DMS114 treated with DMSO at 0.1 percent for 48 hours (cell line): ENCODE measurements around the gene SLC38A8.

Source experiments
- DNase-seq: peaks from one replicate; lab custom pipeline; 2025; ENCODE audit not compliant: unreplicated experiment; lab: John Stamatoyannopoulos, UW

Gene SLC38A8

DNA sequence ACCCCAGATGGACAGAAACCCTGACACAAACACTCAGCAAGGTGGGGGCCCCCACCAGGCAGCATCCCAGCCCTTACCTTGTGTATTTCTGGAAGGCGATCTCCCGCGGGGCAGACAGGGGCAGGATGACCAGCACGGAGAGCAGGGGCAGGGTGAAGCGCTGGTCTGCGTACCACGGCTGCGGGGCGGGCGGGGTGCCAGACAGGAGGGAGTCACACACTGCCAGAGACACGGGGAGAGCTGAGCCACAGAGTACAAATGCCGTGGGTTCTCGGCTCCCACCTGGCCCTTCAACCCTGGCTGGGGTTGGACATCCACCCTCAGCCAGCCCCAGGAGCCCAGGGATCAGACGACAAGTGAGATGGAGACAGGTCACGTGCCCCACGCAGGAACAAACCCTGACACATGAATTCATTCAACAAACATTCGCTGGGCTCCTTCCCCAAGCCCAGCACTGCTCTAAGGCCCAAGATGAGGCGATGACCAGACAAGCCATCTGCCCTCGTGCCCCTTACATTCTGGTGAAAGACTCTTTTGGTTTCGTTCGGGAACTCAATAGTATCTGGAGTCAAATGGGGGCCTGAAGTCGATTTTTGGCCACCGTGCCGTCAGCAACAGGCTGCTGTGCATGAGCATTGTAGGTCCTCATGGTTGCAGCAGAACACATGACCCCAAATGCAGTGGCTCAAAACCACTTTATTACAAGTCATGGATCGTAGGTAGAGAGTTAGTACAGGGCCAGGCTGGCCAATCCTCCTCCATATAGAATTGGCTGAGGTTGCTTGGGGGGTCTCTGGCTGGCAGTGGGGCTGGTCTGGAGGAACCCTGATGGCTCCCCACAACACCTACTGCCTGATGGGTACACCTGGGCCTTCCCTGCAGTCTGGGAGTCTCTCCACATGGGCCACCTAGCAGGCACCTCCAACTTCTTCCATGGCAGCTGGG lies 9.1 kb downstream of the SLC38A8 start:
- no peak for DNase-seq

DNA sequence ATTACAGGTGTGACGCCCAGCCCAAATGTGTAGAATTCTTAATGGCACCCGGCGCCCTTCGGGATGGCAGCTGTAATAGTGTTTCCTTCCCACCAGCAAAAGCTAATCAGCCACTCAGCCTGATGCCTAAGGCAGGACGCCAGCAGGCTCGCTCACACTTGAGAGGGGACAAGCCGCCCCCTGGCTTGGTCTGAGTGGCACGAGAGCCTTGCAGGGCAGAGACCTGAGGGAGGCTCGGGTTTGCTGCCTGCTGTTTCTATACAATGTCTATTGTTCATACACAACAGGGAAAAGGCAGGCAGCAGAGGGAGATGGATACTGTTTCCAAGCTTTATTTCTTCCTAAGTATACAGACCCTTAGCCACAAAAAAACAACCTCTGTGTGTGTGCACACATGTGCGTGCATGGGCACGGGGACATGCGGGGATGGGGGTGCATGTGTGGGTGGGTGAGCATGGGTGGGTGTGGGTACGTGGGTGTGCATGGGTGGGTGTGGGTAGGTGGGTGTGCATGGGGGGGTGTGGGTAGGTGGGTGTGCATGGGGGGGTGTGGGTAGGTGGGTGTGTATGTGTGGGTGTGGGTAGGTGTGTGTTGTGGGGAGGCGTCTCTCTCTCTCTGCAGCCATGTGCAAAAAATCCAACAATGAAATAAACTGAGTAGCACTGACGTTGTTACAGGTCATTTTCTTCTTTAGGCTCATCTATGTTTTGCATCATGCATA lies 10.0 kb downstream of the SLC38A8 start:
- DNase-seq, result no peak

DNA sequence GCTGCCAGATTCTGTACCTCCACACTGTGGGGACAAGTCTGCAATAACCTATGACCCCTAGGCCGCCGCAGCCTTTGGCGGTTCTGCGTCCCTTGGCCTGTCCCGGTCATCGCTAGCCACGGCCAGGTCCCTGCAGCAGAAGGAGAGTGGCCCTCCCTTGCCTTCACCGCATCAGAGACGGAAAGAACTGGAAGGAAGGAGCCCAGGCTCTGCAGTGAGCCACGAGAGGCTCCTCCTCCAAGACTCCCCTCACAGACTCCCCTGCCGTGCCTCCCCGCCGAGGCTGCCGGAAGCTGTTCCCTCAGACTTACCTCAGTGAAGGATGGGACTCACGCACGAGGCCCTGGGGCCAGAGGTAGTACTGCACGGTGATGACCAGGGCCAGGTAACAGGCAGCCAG lies 11.0 kb downstream of the SLC38A8 start:
- DNase-seq, result no peak

- no peak for DNase-seq
Measured at GRCh38 chr16:84029297-84030047, 13.1 kb downstream of the SLC38A8 start.

GRCh38 chr16:84027625-84028024 lies 15.0 kb downstream of the SLC38A8 start:
- no peak for DNase-seq

- no peak for DNase-seq
Measured at GRCh38 chr16:84026606-84027005, 16.0 kb downstream of the SLC38A8 start.

DNA sequence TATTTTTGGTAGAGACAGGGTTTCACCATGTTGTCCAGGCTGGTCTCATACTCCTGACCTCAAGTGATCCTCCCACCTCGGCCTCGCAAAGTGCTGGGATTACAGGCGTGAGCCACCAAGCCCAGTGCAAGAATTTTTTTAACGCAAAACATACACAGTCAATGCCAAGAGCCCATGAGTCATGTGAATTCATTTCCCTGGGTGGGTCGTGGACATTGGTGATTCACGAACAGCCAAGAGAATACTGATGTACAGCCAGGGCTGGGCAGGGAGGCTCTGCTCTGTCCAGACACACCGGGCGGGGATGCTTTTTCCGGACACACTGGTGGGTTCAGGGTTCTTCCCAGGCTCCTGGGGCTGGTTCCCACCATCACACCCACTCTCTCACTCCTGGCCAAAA lies 17.7 kb downstream of the SLC38A8 start:
- DNase-seq, result no peak

DNA sequence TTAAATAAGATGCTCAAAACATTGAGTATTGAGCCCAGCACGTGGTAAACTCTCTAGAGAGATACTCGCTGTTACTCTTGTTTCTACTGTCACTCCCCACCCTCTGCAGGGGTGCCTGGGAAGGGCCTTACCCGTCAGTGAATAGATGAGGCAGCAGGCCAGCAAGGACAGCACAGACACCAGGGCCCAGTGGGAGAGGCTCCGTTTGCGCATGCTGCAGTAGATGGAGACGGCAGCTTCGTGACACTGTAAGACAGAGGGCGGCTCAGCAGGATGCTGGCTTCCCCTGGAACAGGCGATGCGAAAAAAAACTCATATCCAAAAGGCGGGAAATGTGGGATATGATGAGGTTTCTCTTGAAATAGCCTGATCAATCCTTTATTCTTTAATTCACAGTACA lies 20.0 kb downstream of the SLC38A8 start:
- no peak for DNase-seq

- DNase-seq, result no peak
Measured at GRCh38 chr16:84021488-84021887, 21.1 kb downstream of the SLC38A8 start.

GRCh38 chr16:84020353-84020752 lies 22.2 kb downstream of the SLC38A8 start:
- DNase-seq, result no peak

GRCh38 chr16:84018710-84019109 lies 23.9 kb downstream of the SLC38A8 start:
- no peak for DNase-seq

DNA sequence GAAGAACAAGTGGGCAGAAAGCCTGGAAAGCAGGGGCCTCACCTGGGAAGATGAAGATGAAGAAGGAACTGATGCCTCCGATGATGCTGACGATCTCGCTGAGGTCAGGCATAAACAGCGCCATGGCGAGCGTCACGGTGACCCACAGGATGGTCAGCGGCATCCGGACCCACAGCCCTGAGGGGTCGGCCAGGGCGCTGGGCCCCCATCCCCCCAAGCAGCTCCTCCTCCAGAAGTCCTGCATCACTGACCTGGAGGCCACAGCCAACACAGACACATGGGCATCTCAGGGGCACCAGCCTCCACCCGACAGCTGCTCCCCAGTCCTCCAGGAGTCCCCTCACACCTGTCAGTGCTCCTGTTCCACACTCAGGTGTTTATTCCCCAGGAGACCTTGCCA lies 26.1 kb downstream of the SLC38A8 start:
- DNase-seq, result no peak

DNA sequence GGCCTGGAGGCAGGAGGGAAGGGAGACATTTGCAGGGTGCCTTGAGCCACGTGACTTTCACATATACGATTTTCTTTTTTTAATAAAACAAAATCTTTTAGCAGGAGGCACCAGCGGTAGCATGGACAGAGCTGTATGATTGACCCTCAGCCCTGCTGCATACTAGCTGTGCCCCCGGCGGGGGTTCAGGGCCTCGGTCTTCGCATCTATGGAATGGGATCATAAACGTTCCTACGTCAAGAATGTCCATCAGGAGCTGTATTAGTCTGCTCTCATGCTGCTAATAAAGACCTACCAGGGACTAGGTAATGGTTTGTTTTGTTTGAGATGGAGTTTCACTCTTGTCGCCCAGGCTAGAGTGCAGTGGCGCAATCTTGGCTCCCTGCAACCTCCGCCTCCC lies 27.2 kb downstream of the SLC38A8 start:
- no peak for DNase-seq

DNA sequence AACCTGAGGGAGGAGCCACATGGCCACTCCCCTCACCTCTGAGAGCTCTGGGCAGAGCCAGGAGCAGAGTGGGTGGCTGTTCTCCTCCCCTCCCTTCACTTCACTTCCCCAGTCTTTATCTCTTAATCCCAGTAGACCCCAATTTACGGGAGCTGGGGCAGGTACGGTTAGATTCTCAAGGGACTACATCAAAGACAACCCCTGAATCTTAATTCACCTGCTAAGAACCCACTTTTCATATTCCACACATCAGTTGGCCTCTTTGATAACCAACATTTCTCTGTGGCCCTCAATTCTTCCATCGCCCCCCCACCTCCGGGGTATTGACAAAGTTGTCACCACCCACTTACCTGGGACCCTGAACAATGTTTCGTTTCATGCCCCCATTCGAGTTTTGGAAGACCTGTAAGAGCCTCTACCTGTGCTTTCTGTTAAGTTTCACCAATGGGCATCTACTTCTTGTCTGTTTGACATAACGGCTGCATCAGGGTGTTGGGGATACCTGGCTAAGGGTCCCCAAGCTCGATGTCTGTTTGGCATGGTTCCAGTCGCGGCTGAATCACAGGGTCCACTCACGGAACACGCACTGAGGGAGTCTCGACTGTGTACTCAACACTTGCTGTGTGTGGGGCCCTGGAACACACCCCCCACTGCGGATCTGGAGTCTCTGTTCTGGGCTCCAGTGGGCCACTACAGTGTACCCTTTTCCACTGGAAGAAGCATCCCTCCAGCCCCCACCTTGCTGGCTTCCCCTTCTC lies 27.8 kb downstream of the SLC38A8 start:
- DNase-seq, result no peak

DNA sequence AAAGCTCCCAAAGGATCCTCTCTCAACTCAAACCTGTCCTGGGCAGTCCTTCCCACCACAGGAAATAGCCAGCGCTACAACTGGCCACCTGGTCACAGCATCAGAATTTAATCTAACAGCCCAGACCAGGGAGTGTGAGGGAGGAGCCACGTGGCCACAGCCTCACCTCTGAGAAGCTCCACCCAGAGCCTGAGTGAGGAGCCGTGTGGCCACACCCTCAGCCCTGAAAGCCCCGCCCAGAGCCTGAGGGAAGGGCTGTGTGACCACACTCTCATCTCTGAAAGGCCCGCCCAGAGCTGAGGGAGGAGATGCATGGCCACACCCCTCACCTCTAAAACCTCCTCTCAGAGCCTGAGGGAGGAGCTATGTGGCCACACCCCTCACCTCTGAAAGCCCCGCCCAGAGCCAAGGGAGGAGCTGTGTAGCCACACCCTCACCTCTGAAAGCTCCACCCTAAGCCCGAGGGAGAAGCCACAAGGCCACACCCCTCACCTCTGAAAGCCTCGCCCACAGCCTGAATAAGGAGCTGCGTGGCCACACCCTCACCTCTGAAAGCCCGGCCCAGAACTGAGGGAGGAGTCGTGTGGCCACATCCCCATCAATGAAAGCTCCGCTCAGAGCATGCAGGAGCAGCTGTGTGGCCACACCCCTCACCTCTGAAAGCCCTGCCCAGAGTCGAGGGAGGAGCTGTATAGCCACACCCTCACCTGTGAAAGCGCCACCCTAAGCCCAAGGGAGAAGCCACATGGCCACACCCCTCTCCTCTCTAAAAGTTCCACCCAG lies 28.6 kb downstream of the SLC38A8 start:
- DNase-seq, result peak; percentile 19

DNA sequence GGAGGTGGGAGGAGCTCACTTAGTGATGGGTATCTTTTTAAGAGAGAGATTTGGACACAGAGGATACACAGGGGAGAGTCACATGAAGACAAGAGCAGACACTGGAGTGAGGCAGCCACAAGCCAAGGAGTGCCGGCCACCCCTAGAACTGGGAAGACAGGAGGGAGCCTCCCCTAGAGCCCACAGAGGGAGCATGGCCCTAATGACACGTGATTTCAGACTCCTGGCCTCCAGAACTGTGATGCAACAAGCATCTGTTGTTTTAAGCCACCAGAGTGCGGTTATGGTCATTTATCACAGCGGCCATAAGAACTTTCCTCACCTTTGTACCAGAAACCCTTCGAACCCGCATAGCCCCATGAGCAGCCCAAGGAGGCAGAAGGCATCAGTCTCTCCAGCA lies 33.3 kb downstream of the SLC38A8 start:
- no peak for DNase-seq

DNA sequence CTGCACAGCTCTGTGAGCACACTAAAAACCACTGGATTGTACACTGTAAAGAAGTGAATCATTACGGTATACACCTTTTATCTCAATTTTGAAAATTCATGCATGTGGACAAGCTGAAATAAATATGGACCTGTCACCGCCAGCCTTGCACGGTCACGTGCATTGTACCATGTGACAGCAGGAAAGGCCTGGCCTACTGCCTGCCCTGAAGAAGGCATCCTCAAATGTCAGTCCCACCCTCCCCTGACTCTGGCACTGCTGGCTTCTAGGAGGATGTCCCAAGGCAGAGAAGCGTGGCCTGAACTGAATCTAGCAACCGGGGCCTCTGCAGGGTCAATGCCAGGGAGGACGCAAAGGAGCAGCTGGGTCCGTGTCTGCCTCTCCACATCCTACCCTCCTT lies 34.6 kb downstream of the SLC38A8 start:
- no peak for DNase-seq

DNA sequence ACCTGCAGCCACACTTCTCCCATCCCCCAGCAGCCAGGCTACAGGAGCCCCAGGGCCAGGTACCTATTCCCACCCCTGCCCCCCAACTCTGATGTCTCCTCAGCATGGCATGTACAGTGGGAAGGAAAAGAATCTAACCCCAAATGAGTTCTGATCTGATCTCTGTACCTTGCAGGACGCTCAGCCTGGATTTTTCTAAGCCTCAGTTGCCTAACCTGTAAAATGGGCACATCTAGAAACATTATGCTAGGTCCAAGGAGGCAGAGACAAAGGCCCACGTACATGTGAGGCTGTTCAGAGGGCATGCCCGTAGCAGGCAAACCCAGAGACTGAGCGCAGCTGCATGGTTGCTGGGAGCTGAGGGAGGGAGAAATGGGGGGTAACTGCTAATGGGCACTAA lies 35.1 kb downstream of the SLC38A8 start:
- DNase-seq, result no peak

- DNase-seq, result no peak
Measured at GRCh38 chr16:84005391-84005790, 37.2 kb downstream of the SLC38A8 start.

GRCh38 chr16:84004442-84004841 lies 38.2 kb downstream of the SLC38A8 start:
- no peak for DNase-seq
